ENCODE results near the gene BTBD9. TPM values are rescaled to one million over a fixed set of nuclear protein-coding genes. Genes with fewer than 3 reads are reported as not detected.

Gene BTBD9
- total RNA-seq, 2 donors from 2014 or later: 30.1 to 45.8 TPM

DNA sequence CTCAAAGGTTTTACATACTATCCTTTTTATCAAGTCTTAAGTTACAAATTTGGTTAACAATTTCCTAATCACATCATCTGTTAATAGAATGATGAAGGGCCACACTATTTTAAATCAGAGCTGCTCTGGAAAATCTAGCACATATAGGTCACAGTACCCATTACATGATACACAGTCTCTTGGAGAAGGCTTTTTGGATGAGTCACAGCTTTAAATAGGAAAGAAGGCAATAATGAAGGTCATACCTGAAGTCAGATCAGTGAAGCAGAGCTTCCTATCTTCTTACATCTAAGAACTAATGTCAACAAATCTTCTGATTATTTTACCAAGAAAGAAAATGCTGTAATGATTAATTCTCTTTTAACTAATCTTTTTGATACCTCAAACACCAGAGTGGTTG, 248.5 kb downstream of the BTBD9 start:
- Histone ChIP-seq H3K36me3 (no peaks in the 10 kb centered on the region), H3K27me3 (replicated peaks; ENCODE audit: insufficient read depth) (no peaks in the 10 kb centered on the region), H3K4me1 (ENCODE audit: control insufficient read depth in 1 of 2, low read depth in 2 of 2) (no peaks in the 10 kb centered on the region), H3K27ac (no peak overlapping the region), H3K4me3 (no peak overlapping the region), H3K9me3 (no peaks in the 10 kb centered on the region)
- ATAC-seq (ENCODE audit: insufficient number of reproducible peaks, low FRiP score, low read depth) (no peak), DNase-seq (ENCODE audit: low spot score) (no peak)
- TF ChIP-seq, protein P1, sequence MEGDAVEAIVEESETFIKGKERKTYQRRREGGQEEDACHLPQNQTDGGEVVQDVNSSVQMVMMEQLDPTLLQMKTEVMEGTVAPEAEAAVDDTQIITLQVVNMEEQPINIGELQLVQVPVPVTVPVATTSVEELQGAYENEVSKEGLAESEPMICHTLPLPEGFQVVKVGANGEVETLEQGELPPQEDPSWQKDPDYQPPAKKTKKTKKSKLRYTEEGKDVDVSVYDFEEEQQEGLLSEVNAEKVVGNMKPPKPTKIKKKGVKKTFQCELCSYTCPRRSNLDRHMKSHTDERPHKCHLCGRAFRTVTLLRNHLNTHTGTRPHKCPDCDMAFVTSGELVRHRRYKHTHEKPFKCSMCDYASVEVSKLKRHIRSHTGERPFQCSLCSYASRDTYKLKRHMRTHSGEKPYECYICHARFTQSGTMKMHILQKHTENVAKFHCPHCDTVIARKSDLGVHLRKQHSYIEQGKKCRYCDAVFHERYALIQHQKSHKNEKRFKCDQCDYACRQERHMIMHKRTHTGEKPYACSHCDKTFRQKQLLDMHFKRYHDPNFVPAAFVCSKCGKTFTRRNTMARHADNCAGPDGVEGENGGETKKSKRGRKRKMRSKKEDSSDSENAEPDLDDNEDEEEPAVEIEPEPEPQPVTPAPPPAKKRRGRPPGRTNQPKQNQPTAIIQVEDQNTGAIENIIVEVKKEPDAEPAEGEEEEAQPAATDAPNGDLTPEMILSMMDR (IDR thresholded peaks at IDR 0.05): no peak

GRCh38 chr6:38389875-38390274, 249.9 kb downstream of the BTBD9 start:
- no peaks in the 10 kb centered on the region for H3K27me3 ChIP-seq (replicated peaks; ENCODE audit: insufficient read depth)
- no peak overlapping the region for H3K27ac ChIP-seq
- H3K4me1 ChIP-seq (ENCODE audit: control insufficient read depth in 1 of 2, low read depth in 2 of 2): no peaks in the 10 kb centered on the region
- H3K36me3 ChIP-seq: no peaks in the 10 kb centered on the region
- ATAC-seq (ENCODE audit: insufficient number of reproducible peaks, low FRiP score, low read depth): no peak
- H3K4me3 ChIP-seq: no peak overlapping the region
- no peaks in the 10 kb centered on the region for H3K9me3 ChIP-seq
- TF ChIP-seq, protein P1 (IDR thresholded peaks at IDR 0.05): no peak
- no peak for DNase-seq (ENCODE audit: low spot score)

DNA sequence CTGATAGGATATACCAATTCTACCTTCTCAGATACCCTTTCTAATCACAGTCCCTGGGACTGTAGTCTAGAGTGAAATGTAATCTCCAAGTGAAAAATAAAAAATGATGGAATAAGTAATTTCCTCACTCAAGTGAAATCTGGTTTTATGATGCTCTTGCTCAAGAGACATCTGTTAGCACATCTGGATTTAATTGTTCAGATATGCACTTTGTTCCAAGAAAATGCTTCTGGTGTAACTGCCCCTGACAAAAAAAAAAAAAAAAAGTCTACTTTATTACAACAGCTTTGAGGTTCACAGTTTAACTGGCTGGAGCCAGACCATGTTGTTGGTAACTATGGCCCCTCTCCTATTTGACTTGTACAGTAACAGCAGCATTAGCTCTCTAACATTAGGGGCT, 251.8 kb downstream of the BTBD9 start:
- no peak overlapping the region for H3K4me3 ChIP-seq
- no peaks in the 10 kb centered on the region for H3K36me3 ChIP-seq
- no peaks in the 10 kb centered on the region for H3K4me1 ChIP-seq (ENCODE audit: control insufficient read depth in 1 of 2, low read depth in 2 of 2)
- TF ChIP-seq, protein P1 (IDR thresholded peaks at IDR 0.05): no peak
- no peak overlapping the region for H3K27ac ChIP-seq
- no peaks in the 10 kb centered on the region for H3K27me3 ChIP-seq (replicated peaks; ENCODE audit: insufficient read depth)
- DNase-seq (ENCODE audit: low spot score) (no peak), ATAC-seq (ENCODE audit: insufficient number of reproducible peaks, low FRiP score, low read depth) (no peak)
- H3K9me3 ChIP-seq: no peaks in the 10 kb centered on the region

GRCh38 chr6:38387461-38387860, 252.3 kb downstream of the BTBD9 start:
- DNase-seq (ENCODE audit: low spot score) (no peak), ATAC-seq (ENCODE audit: insufficient number of reproducible peaks, low FRiP score, low read depth) (no peak)
- no peak overlapping the region for H3K27ac ChIP-seq
- H3K4me1 ChIP-seq (ENCODE audit: control insufficient read depth in 1 of 2, low read depth in 2 of 2): no peaks in the 10 kb centered on the region
- H3K27me3 ChIP-seq (replicated peaks; ENCODE audit: insufficient read depth): no peaks in the 10 kb centered on the region
- no peaks in the 10 kb centered on the region for H3K9me3 ChIP-seq
- no peak overlapping the region for H3K4me3 ChIP-seq
- H3K36me3 ChIP-seq: no peaks in the 10 kb centered on the region
- TF ChIP-seq, protein P1 (IDR thresholded peaks at IDR 0.05): no peak

GRCh38 chr6:38378801-38379200, 260.9 kb downstream of the BTBD9 start:
- no peaks in the 10 kb centered on the region for H3K27me3 ChIP-seq (replicated peaks; ENCODE audit: insufficient read depth)
- no peaks in the 10 kb centered on the region for H3K9me3 ChIP-seq
- no peaks in the 10 kb centered on the region for H3K4me1 ChIP-seq (ENCODE audit: control insufficient read depth in 1 of 2, low read depth in 2 of 2)
- no peak for DNase-seq (ENCODE audit: low spot score)
- no peak for ATAC-seq (ENCODE audit: insufficient number of reproducible peaks, low FRiP score, low read depth)
- TF ChIP-seq, protein P1 (IDR thresholded peaks at IDR 0.05): no peak
- H3K36me3 ChIP-seq: no peaks in the 10 kb centered on the region
- H3K4me3 ChIP-seq: no peak overlapping the region
- H3K27ac ChIP-seq: no peak overlapping the region

Data from thoracic aorta (tissue), 2 donors.